ENCODE results near the gene BRD4.

GRCh38 chr19:15354566-15355296 is 22.4 kb upstream of the BRD4 start:
- TF ChIP-seq, protein P1, sequence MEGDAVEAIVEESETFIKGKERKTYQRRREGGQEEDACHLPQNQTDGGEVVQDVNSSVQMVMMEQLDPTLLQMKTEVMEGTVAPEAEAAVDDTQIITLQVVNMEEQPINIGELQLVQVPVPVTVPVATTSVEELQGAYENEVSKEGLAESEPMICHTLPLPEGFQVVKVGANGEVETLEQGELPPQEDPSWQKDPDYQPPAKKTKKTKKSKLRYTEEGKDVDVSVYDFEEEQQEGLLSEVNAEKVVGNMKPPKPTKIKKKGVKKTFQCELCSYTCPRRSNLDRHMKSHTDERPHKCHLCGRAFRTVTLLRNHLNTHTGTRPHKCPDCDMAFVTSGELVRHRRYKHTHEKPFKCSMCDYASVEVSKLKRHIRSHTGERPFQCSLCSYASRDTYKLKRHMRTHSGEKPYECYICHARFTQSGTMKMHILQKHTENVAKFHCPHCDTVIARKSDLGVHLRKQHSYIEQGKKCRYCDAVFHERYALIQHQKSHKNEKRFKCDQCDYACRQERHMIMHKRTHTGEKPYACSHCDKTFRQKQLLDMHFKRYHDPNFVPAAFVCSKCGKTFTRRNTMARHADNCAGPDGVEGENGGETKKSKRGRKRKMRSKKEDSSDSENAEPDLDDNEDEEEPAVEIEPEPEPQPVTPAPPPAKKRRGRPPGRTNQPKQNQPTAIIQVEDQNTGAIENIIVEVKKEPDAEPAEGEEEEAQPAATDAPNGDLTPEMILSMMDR (IDR thresholded peaks at IDR 0.05) = no peak
- TF ChIP-seq POLR2A (IDR thresholded peaks at IDR 0.05) = no peak
